Tongue (tissue), 2 donors: Measurements from ENCODE around the gene GPHA2. TPM values are rescaled to one million over a fixed set of nuclear protein-coding genes. Genes with fewer than 3 reads are reported as not detected.
"Not testable (repeated sequence)": the region's sequence is repeated elsewhere in the genome, so short reads cannot be mapped to it uniquely, and the experiment has no call there.

Source experiments
- DNase-seq: peaks from one replicate; pipeline ENCODE4 v3.0.0-alpha.2; 2015
- total RNA-seq: library from RNA; depleted of rRNA; stranded (reverse); fragments of >200 nt; gene quantifications from one replicate; pipeline ENCODE4 v1.2.3, GENCODE V29; 2014

Gene GPHA2, protein sequence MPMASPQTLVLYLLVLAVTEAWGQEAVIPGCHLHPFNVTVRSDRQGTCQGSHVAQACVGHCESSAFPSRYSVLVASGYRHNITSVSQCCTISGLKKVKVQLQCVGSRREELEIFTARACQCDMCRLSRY
- not detected for total RNA-seq

DNA sequence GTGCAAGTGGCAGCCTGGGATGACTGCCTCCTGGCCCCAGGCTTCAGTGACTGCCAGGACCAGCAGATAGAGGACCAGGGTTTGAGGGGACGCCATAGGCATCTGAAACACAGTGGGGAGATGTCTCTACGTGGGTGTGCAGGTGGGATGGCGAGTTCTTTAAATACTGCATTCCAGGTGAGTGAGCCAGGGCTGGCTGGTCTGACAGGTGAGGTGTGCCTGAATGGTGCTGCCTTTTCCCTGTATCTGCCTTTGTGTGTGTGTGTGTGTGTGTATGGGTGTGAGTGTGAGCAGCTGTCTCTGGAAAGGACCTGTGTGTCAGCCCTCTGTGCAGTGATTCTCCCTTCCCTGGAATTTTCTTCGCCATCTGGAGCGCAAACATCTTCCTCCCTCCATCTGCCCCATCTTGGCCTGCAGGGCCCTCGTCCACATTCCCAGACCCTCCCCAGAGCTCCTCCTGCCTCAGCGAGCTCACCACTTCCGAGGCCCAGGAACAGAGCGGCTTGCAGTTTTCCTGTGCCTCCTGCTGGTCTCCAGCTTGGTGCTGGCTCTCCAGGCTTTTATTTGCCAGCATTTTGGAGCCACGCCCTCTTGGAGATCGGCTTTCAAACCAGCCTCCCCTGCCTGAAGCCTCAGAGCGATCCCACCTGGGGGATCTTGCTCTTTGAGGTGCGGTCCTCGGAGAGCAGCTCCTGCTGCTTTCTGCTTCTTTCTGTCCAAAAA is at the start of gene GPHA2:
GPHA2 (minus strand) TSS at position 535 of the 723 bp plus-strand sequence; CDS start at position 102, 433 bp downstream.
- DNase-seq: peak; percentile 56

DNA sequence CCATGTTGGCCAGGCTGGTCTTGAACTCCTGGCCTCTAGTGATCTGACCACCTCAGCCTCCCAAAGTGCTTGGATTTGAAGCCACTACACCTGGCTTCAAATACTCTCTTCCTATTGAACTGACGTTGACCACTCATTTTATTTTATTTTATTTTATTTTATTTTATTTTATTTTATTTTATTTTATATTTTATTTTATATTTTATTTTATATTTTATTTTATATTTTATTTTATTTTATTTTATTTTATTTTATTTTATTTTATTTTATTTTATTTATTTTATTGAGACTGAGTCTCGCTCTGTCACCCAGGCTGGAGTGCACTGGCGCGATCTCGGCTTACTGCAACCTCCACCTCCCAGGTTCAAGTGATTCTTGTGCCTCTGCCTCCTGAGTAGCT is 47.6 kb upstream of the GPHA2 start:
- DNase-seq: not testable (repeated sequence)

DNA sequence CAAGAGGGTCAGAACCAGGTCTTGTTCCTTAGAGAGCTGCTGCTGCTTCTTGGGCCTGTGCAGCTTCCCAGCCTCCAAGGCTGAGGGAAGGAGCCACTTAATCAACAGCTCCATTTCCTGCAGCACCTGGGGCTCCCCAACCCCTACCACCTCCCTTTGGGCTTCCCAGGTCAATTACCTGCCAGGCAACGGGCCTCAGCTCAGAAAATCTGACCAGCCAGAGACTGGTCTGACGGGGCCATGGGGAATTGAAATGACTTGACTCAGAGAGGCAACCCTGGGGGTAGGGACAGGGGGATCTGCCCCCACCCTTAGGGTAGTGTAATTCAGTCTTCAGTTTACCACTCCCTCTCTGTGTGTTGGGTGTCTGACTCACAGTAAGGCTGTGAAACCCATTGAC is 41.0 kb upstream of the GPHA2 start:
- DNase-seq: no peak

DNA sequence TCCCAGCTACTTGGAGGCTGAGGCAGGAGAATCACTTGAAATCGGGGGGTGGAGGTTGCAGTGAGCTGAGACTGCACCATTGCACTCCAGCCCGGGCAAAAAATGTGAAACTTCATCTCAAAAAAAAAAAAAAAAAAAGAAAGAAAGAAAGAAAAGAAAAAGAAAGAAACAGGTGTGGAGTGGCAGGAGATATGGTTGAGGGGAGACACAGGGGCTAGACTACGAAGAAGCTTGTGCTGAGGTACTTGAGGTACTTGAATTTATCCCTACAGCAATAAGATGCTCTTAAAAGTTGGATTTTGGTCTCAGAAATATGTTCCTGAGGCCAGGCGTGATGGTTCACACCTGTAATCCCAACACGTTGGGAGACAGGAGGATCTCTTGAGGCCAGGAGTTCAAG is 38.4 kb upstream of the GPHA2 start:
- DNase-seq: no peak

DNA sequence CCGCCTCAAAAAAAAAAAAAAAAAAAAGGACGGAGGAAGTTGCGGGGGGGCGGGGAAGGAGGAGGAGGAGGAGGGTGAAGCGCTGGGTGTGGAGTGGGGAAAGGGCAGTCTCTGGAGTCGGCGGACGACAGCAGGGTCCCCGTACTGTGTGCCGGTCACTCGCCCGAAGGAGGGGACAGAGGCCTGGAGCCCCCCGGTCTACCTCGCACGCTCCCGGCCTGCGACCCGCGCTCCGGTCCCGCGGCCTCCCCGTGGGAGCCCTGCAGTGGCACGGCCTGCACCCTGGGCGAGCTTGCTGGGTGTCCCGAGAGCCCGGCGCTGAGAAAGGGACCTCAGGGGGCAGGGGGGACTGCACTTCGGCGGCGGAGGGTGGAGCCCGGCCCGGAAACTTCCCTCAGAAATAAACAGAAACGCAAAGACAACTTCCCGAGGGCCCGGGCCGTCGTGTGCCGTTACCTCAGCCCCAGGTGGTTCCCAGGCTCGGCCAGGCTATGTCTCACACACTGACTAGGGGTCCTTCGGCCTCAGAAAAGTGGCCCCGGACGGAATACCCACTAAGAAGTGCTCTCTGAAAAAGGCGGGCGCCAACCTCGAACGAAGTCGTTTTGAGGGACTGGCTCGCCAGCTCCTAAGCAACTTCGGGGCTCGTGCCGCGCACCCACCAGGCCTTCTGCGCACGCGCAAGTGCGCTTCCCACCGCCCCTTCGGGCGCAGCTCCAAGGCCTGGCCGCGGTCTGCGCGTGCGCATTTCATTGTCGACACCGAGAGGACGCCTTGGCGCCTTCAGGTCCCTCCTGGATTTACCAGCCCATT is 35.9 kb upstream of the GPHA2 start, which contains the start of gene MAJIN:
MAJIN (minus strand) TSS at position 688 of the 813 bp plus-strand sequence. CDS start 12,703 bp downstream, outside the sequence.
- peak; percentile 92 for DNase-seq

DNA sequence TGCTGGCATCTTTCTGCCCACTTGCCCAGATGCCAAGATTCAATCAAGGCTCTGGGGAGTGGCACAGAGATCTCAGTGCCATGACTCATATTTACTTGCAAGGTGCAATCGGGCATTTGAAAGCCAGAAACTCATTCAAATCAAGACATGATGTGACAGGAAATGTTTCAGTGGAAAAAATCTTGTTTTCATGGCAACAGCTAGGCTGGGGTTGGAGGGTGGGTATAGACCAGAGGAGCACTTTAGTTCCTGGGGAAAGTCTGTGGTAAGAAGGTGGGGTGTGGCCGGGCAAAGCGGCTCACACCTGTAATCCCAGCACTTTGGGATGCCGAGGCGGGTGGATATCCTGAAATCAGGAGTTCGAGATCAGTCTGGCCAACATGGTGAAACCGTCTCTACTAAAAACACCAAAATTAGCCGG is 35.0 kb upstream of the GPHA2 start:
- no peak for DNase-seq

DNA sequence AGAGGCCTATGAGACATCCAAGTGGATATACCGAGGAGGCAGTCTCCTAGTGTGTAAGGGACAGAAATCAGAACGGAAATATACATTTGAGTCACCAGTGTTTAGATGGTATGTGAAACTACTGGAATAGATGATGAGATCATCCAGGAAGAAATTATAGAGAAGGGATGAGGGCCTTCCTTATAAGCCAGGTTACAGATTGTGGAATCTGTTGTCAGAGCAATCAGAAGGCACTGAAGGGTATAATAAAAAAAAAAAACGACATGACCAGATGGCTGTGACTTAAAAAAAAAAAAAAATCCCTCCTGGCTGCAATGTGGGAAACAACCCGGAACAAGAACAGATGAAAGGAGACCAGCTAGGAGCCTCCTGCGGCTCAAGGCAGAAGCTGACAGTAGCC is 33.5 kb upstream of the GPHA2 start:
- DNase-seq: no peak

DNA sequence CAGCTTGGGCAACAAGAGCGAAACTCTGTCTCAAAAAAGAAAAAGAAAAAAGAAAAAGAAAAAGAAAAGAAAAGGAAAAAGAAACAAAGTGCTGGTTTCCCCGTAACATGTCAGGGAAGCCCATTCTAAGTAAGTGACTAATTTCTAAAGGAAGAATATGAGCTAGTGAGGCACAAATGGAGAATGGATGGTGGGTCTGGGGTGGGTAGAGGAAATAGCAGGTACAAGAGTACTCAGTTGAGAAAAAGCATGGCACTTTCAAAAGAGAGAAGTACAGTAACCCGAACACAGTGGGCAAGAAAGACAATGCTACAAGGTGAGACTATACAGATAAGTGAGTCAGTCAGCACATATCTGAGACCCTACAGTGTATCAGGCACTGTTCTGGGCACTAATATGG is 31.7 kb upstream of the GPHA2 start:
- no peak for DNase-seq

DNA sequence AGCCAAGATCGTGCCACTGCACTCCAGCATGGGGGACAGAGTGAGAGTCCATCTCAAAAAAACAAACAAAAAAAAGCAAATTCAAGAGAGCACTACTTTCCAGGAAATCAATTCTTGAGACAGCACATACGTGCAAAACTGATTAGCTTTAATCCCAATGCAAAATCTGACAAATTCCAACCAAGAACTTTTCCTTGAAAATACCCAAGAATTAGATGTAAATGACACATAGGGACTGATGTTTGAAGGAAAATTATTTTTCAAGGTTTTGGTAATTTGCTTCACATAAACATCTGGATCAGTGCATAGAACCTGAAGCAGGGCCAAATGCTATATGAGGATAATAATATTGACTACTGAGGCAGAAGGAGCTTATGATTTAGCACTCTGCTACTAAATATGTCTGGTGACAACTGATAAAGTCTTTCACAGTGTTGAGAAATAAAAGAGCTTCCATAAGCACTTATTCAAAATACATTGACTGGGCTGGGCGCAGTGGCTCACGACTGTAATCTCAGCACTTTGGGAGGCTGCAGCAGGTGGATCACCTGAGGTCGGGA is 27.5 kb upstream of the GPHA2 start:
- no peak for DNase-seq

DNA sequence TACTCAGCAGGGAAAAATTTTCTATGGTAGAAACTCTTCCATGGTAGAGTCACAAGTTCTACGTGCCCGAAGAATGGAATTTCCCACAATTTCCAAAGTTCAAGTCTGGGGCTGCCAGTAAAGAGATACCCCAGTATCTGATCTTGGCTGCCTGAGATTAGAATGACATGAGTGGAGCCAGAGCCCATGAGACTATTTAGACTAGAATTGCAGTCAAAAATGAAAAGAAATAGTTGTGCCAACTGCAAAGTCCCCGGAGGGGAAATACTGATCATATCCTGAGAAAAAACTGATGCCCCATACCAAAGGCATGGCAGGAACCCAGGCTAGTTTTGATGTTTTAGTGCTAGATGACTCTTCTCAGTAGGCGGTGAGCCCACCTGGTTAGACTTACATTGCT is 25.0 kb upstream of the GPHA2 start:
- no peak for DNase-seq

DNA sequence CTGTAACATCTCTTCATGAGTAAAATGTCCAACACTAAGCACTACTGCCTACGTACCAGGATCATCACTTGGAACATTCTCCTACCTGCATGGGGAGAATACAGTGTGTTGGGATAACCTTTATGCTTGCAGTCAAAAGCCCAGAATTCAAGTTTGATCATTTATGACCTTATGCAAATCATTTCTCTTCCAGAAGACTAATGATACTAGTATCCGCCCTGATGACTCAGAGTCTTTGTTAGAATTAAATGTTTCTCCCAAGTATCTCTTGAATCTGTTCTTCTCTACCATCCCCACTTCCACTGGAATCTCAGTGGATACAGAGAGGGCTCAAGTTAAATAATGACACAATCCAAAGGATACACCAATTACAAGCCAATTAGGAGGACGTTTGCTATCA is 23.8 kb upstream of the GPHA2 start:
- DNase-seq: no peak

DNA sequence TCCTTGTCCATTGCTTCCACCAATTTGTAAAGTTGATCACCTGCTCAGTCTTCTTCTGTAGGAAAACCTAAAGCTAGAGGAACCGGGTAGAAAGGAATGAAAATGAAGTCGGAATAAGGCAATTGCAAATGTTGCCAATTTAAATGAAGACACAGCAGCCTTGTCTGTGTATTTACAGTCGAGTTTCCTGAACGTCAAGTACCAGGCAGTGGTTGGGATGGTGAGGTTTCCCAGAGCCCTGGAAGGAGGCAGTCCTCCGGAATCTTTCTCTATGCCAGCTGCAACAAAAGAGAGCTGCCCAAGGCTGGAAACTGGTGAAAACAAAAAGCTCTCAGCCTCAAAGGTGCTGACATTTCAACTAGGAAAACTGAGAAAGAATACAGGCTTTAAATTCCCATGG is 18.5 kb upstream of the GPHA2 start:
- no peak for DNase-seq

DNA sequence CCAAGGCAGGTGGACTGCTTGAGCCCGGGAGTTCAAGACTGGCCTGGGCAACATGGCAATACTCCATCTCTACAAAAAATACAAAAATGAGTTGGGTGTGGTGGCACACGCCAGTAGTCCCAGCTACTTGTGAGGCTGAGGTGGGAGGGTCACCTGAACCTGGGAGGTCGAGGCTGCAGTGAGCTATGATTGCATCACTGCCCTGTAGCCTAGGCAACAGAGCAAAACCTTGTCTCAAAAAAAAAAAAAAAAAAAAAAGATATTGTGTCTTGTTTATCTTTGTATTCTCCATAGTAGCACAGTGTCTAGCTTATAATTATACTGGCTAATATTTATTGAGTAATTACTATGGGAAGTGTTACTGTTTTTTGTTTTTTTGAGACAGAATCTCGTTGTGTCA is 15.8 kb upstream of the GPHA2 start:
- no peak for DNase-seq

DNA sequence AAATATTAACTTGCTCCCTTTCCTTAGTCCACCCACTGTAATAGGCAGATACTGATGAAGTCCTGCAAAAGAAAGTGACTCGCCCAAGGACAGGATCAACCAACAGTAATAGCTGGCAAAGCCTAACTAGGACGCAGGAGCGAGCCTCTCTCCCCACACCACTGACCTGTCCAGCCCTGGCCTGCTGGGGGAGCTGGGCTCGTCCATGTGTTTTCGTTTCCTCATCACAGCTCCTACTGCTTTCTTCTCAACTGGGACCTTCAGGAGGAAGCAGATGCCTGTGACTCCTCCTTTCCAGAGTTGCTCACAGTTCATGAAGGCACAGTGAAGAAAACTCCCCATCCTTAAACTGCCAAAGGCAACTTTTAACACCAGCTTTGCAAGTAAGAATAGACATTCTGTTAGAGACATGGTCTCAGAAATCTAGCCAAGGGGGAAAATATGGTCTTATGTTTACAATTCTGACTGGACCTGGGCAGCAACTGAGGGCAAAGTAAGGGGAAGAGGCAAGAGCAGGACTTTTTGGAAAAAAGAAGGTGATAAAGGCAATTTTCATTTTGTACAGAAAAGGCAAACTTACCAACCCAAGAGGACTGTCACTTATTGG is 11.6 kb upstream of the GPHA2 start:
- DNase-seq: no peak

DNA sequence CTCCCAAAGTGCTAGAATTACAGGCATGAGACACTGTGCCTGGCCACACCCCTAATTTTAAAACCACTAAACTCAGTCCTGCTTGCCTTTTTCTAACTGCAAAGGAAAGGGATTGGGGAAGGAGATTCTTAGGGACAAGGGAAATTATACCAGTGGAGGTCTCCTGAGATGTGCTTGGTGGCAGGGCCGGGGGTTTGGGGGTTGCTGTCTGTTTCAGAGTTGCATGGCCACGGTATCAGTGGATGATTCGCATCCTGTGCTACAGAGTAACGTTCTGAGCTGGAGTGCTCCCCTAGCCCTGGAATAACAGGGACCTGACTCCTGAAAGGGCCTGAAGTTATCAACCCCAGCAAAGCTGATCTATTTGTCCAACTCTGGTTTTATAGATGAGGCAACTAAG is 846 bp upstream of the GPHA2 start:
- no peak for DNase-seq

DNA sequence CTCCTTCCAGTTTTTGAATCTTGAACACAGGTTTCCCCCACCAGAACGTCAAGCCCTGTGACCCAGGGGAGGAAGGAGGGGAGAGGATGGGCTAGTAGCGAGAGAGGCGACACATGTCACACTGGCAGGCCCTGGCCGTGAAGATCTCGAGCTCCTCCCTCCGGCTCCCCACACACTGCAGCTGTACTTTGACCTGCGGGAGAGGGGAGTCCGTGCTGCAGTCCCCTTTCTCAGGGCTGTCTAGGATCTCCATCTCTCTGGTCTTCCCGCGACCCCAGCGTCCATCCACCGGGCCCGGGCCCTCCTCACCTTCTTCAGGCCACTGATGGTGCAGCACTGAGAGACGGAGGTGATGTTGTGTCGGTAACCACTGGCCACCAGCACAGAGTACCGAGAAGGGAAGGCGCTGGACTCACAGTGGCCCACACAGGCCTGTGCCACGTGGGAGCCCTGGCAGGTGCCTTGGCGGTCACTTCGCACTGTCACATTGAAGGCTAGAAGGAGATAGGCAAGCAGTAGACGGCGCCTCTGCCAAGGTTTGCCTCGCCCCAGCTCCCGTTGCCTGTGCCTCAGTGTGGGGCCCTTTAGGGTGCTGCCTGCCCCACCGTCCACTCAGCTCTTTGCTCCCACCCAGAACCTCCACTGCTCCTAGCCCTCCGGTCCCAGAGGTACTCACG is 873 bp downstream of the GPHA2 start:
- DNase-seq: no peak

DNA sequence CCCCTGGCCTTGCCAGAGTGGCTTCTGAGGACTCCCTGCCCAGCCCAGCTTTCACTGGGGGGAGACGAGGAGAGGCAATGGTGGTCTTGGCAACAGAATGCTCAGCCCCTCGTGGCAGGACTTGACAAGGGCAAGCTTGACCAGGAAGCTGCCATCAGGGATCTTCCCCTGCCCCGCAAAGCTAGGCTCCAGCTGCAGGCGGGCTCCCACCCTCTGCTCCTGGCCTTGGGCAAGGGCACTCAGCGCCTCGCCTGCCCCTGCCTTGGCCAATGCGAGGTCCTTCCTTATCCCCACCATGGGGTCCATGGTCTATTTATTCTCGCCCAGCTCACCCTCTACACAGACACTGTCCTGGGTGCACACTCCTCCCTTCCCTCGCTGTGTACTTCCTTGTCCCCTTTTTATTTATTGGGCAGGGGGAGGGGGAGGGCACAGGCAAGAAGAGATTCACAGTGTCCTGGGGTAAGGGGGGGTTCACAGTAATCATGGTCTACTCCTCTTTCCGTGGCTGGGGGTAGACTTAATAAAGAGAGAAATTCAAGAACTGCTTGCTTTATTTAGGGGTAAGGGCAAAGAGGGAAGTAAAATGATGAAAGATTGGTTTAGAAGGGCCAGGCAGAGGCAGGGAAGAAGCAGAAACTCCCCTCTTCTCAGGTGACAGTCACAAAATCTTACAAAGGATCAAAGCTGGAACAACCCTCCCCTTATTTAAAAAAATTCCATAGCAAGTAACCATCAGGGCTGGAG is 1.6 kb downstream of the GPHA2 start:
- DNase-seq: no peak

DNA sequence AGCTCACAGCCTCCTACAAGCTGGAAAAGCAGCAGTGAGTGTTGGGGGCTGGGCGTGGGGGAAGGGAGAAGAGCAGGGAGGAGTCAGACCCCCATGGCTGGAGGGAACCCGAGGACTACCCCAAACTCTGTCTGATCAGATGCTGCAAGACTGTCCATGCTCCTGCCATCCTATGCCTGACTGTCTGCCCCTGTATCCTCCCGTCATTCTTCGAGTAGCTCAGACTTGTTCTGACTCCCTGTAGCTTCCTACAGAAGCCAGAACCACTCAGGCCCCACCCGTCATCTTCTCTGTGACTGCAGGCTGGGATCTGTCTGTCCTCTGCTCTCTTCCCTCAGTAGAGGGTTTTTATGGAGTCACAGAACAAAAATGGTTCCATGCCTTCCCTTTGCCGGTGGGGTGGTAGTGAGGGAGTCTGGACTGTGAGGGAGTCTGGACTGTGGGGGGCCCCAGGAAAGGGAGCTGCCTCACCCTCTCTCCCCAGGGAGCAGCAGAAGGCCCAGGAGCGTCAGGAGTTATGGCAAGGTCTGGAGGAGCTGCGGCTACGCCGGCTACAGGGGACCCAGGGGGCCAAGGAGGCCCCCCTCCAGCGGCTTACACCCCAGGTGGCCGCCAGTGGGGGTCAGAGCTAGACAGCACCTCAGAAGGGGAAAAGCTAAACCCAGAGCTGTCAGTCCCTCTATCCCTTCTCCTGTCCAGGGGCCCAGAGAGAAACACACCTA is 2.3 kb downstream of the GPHA2 start:
- no peak for DNase-seq

DNA sequence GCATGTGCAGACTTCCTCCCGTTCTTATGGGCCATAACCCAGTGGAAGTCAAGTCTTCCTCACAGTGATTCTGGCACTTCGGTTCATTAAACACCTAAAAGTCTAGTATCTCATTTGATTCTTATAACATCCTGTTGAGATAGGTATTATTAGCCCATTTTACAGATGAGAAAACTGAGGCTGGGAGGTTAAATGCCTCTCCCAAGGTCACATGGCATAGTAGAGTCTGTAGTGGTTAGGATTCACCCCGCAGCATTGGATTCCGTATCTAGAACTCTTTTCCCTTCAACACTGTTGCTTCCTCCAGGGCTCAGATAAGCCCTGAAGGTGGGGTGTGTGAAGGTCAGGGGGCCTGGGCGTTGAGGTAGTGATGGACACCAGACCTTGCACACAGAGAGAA is 3.4 kb downstream of the GPHA2 start:
- DNase-seq: no peak

DNA sequence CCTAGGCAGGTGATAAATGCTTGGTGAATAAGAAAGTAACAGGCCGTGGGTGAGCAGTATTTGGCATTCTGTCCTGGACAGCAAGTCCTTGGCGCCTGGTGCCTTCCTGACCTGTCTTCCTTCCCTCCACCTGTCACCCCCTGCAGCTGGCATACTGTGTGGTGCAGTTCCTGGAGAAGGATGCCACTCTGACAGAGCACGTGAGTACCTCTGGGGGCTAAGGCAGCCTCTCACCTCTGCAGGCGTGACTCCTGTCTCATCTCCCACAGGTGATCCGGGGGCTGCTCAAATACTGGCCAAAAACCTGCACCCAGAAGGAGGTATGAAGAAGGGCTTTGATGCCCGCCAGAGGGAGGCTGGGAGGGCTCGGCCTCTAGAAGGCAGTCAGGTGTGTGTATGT is 4.4 kb downstream of the GPHA2 start:
- no peak for DNase-seq

DNA sequence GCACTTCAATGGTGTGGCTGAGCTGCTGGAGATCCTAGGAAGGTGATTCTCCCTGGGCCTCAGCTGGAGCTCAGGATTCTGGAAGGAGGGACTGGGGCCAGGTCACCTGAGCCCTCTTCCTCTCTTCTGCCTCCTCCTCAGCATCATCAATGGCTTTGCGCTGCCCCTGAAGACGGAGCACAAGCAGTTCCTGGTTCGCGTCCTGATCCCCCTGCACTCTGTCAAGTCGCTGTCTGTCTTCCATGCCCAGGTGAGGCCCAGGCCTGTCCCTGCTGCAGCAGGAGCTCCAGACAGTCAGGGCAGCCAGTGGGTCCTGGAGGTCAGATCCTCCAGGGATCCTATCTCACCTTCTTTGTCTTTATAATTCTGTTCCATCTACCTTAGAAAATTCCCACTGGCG is 5.4 kb downstream of the GPHA2 start:
- no peak for DNase-seq
